GM21825 (cell line): Measurements from ENCODE around the gene MAP4.

Source experiments
- ATAC-seq: cut with Tn5 transposase; IDR thresholded peaks from one replicate; pipeline ENCODE4 v1.9.1; 2021; ENCODE audit warnings: mild to moderate bottlenecking, moderate library complexity; ENCODE audit not compliant: unreplicated experiment

Gene MAP4

DNA sequence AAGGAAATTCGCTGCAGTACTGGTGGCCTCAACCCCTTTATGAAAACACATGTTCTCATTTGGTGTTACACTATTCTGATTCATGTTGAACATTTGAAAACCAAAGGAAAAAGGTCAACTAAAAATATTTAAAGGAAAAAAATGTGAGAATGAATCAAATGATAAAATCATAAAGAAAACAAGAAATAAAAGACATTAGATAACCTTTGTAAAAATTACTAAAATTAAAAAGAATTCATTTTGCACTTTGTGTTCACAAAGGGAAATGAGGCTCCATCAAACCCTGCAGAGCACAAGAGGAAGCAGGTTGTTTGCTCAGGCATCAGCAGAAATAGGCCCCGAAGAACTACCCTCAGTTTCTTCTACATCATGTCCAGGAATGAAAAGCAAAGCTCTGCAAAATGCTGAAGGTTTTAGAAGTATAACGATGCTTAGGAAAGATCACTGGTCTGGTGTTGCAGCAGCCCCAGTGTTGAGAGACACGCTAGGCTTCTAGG is 41.2 kb downstream of the MAP4 start:
- ATAC-seq = no peak

DNA sequence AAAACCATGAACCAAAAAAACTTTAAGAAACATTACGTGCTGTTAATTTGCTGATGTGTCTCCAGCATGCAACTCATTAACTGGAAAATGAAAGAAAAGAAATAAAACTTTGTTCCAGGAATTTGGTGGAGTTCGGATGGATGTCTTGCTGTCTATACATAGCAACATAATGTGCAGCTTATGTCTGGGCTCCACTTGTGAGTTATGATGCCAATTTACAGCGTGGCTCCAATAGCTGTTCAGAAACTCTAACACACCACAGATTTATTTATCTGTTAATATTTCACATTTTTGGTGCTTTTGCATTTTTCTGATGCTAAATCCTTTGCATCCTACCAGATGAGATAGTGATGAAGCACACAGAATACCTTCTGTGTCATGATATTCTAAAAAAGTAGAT is 45.1 kb downstream of the MAP4 start:
- no peak for ATAC-seq

DNA sequence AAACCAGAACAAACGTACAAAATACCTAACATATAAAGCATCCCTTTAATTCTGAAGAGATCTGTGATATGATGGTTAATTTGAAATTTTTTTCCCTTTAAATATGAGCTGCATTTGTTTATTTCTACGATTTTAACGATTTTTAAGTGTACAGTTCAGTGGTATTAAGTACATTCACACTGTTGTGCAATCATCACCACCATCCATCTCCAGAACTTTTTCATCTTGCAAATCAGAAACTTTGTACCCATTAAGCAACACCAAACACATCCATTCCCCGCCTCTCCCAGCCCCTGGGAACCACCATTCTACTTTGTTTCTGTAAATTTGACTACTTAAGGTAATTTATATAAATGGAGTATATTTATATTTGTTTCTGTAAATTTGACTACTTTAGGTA is 51.5 kb downstream of the MAP4 start:
- no peak for ATAC-seq

DNA sequence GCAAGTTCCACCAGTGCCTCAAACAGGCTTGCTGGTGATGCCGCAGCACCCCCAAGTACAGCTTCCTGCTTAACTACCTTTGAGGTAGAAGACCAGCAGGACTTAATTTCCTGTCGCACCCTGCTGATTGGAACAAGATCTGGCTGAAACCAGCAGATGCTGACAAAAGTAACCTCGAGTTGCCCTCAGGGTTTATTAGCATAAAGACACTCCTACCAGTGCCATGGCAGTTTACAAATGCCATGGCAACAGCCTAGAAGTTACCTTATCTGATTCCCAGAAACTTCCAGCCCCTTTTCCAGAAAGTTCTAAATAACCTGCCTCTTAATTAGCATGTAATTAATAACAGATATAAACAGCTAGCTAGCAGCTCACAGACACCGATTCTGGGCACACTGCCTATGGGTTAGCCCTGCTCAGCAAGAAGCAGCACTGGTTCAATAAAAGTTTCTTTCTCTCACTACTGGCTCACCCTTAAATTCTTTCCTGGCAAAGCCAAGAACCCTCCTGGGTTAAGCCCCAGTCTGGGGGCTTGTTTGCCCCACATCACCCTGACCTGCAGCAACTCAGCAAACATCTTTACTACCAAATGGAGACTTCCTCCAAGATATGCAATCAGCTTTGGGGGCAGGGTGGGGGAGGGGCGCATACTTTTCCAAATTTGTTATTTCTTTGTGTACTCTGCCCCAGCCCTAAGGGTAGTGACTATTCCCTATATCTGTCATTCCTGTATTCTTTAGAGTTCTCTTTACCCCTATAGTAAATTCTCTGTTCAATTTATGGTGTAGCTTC is 54.2 kb downstream of the MAP4 start:
- no peak for ATAC-seq

DNA sequence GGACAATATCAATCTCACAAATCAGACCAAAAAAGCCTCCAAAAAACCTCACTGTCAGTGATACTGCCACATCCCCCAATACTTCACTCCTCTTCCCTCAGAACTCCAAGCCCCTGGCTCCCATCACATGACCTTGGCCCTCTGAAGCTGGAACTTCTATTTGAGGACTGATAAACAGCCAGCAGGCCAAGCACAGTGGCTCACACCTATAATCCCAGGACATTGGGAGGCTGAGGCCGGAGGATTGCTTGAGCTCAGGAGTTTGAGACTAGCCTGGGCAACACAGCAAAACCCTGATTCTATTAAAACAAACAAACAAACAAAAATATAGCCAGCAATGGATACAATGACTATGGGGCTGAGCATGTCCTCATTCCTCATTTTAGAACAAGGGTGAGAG is 55.2 kb downstream of the MAP4 start:
- ATAC-seq = no peak

DNA sequence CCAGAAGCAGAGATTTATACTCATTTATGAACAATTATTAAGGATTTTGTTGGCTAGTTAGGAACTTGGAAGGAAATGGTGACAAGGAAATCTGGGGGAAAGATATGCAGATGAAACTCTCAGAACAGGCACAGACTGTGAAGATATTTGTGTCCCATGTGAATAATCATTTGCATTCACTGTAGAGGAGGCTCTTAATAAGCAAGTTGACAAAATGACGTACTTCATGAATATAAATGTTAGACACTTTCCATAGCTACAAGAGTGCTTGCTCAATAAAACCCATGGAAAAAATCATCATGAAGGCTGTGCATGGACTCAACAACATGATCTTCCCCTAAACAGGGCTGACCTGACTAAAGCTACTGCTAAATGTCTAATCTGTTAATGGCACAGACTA is 59.7 kb downstream of the MAP4 start:
- ATAC-seq = no peak

DNA sequence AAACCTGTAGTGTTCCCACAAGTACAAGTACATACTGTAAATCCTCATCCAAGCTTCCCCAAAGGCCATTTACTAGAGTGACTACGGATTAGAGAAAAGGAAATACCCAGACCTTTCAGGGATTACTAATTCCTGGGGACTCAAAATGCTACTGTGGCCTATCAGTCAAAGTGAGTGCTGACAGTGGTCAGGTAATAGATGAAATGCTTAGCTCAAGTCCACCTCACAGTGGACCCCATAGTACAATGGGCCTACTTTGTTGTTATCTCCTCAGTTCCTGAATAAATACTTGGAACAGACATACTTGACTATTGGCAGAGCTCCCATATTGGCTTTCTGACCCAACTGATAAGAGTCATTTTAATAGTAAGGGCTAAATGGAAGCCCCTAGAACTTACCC is 61.6 kb downstream of the MAP4 start:
- ATAC-seq = no peak

DNA sequence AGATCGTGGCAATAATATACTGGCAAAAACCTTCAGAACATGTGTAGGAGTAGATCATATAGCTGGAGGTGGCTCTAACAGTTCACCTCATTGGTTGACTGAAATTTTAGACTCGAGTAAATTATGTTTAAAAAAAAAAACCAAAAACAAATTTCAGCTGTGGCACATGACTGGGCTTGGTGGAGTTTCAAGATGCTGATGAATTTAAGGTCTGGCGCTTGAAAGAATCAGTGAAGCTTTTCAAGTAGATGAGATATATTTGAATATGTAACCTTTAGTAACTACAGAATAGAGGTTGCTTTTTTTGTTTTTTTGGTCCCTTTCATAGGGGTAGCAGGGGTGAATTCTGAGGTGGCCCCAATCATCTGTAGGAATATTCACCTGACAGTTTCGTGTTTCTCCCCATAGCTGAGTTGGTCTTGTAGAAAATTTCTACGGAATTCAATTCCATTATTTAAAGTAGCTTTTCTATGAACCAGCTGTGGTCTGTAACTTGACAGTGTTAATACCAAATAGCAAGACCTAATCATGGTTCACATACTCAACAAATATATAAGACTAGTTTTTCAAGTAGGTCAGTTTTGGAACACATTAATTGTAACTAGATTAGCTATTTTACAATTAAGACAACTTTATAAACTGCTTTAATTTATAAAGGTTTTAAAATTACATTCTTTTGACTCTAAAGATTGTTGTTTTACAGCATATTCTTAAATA is 65.6 kb downstream of the MAP4 start:
- no peak for ATAC-seq

DNA sequence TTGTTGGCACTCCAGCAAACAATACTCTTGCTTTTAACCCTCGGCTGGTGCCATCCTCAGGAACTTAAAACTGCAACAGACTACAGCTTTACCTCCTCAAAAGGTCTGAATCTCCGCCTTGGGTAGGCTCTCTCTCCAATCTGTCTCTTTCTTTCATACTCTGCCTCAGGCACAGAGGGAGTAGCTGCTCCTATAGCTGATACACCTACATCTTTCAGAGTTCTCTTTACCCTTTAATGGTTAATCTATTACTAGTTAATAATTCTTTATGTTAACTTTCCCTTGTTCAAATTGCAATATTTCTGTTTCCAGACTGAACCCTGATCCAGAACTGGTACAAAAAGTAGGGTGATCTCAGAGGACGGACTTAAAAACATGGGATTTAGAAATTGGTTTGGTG is 66.2 kb downstream of the MAP4 start:
- no peak for ATAC-seq

DNA sequence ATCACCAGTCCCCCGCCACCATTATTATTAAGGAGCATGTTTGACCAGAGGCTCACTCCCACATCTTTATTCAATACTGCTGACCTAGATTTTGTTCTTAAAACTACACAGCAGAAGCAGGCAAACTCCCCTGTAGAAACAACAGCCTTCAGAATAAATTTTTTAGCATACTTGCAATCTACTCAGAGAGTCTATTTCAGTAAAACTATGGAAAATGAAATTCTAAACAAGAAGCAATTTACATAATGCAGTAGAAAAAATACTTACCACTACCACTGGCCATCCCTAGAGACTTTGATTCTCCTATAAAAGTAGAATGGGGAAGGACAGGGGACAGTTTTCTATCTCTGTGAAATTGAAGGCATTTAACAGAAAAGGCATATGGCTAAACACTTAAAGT is 76.0 kb downstream of the MAP4 start:
- no peak for ATAC-seq

DNA sequence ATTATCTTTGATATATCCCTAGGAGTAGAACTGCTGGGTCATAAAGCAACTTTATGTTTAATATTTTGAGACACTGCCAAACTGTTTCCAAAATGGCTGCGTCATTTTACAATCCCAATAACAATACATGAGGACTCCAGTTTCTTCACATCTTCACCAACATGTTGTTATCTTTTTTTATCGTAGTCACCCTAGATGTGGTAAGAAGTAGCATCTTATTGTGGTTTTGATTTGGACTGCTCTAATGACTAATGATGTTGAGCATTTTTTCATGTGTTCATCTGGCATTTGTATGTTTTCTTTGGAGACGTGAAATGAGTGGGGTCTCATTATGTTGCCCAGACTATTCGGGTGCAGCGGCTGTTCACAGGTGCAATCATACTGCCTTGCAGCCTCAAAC is 83.8 kb downstream of the MAP4 start:
- no peak for ATAC-seq

DNA sequence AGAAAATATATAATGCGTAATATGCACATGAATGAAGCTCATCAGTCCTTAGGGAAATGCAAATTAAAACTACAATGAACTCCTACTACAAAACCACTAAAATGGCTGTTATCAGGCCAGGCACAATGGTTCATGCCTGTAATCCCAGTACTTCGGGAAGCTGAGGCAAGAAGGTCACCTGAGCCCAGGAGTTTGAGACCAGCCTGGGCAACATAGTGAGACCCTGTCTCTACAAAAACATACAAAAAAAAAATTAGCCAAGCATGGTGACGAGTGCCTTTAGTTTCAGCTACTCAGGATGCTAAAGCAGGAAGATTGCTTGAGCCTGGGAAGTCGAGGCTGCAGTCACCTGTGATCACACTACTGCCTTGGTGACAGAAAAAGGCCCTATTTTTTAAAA is 85.2 kb downstream of the MAP4 start:
- ATAC-seq = no peak

DNA sequence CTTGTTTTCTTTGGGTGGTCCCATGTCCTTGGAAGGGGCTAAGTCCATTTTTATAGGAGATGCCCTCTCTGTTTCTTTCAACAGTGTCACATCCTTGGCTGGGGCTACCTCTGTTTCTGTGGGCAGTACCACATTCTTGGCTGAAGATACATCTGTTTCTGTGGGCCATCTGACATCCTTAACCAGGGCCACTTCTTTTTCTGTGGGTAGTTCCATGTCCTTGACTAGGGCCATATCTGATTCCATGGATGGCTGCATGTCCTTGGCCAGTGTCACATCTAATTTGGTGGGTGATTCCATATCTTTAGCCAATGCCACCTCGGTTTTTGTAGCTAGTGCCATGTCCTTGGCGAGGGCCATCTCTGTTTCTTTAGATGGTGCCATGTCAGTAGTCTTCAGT is 99.5 kb downstream of the MAP4 start:
- ATAC-seq = no peak

DNA sequence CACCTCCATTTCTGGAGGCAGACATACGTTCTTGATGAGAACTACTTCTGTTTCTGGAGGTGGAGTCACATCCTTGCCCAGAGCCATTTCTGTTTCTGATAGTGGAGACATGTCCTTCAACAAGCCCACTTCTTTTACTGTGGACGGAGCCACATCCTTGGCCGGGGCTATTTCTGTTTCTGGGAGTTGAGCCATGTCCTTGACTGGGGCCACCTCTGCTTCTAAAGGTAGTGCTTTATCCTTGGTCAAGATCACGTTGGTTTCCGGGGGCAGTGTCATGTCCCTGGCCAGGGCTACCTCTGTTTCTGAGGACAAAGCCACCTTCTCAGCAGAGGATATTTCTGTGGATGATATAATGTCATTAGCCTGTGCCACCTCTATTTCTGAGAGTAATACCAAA is 100.0 kb downstream of the MAP4 start:
- ATAC-seq = no peak

DNA sequence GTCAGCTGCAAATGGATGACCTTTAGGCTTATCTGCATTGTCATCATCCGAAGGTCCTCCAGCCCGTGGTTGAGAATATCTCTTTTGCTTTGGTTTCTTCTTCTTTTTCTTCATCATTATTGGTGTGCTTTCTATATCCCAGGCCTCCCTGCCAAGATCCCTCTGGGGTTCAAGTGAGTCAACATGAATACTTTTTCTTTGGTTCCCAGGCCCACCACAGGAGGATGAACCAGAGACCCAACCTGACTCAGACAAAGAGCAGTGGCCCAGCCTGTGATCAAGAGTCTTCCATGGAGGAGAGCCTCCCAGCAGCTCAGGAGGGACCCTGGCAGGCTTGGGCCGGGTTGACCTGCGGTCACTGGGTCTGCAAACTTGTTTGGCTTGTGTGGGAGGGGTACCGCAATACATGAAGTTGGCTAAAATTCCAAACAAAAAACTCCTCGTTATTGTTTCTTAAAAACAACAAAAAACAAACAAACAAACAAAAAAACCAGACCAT is 104.2 kb downstream of the MAP4 start:
- no peak for ATAC-seq

DNA sequence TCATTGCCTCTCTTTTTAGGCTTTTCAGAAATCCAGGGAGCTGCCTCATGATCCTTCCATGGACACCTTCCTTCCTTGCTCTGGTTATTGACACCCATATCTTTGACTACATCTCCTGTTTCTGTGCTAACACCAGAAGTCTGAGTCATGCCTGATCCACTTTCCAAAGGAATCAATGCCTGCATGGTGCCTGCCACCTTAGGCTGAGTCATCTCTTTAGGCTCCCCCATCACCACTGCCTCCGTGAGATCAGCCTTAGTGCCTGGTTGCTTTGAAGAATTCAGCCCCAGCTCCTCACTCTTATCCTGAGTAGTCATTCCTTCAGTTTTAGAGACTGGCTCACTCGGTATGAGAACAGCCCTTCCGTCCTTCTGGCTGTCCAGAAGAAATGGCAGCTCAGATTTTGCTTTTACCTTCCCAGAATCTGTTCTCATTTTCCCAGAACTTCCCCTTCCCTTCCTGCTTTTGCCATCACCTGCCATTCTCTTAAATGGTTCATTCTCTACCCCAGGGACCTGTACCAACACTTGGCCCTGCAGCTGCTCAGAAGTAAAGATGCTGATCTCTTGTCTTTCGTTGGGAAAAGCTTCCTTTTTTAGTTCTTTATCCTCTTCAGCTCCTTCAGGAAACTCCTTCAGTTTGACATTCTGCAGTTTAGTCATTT is 105.3 kb downstream of the MAP4 start:
- ATAC-seq = no peak

DNA sequence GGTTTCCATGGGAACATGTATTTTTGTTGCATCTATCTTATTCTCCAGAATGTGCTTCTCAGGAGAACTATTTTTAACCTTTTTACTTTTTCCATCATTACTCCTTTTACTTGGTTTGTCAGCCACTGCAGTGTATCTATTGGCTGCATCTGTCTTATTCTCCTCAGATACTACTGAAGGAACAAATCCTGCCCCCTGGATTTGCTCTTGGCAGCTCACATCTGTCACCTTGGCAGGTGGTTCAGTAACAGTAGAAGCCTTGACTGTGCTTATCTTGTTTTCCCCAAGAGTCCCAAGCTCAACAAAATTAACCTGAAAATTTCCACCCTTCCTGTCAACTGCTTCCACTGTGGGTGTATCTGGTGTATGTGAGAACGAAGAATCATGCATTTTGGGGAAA is 106.0 kb downstream of the MAP4 start:
- no peak for ATAC-seq

DNA sequence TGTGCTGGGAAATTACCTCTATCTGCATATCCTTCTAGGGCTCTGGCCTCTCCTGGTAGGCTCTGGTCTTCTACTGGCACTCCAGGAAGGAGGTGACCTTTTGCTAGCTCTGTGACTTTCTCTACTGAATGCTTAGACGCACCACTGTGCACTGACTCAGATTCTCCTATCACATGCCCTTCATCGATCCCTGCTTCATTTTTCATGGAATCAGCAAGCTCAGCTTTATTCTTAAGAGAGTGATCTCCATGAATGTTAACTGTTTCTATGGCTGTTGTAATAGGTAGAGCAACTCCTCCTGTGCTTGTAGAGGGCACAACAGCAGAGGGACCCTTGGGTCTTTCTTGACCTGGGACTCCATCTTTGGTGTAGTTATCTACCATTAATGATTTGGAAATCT is 106.6 kb downstream of the MAP4 start:
- no peak for ATAC-seq

DNA sequence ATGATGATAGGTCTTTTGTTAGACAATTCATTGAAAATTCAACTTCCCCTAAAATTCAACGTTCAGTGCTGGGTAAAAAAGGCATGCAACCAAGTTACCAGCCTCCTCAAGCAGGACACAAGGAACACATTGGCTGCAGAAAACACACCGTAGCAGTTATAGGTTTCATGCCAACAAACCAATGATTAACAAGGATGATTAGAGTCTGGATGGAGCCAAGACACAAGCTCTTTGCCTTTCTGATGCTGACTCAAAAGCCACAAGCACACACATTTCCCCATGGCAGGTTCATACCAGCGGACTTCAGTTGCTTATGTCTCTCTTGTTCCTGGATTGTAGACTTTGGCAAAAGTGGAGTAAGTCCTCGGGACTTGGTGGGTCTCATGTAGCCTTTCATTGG is 107.5 kb downstream of the MAP4 start:
- no peak for ATAC-seq

DNA sequence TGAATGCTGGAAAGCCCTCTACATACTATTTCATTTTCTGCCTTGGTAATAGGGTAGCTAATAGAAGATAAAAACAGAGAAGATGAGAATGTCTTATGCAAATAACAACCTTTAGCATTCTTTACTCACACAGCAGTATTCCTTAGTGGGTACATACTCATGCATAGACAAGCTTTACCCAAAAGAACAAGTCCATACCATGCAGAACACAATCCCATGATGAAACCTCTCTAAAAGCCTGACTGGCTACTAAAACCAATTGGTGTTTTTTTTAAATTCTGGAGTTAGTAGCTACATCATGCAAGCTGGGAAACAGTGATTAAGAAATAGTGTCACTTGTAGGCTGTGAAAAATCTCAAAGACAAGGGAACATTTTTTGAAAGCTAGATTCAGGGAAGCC is 108.4 kb downstream of the MAP4 start:
- no peak for ATAC-seq

DNA sequence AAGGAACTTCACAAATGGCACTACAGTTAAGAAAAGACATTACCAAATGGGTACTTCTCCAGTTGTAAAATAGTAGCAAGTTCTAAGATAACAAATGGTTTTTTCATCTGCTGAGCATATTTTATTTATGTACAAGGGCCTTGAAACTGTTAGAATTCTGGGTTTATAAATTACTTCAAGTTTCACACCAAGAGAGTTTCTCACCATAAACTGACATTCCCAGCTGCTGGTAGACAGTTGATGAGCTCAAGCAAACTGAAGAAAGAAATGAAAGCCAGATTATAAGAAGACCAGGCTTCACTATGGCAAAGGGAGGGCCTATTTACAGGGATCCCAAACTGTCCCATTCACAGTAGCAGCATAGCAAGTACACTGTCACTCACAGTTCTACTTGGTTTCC is 113.5 kb downstream of the MAP4 start:
- ATAC-seq = no peak
